BLaER1 treated with 17β-estradiol and CSF1 and Interleukin-3, amounts not matched to agents 10 nM and 100 nM (cell line): Measurements from ENCODE around the gene POLN.

Experiments
- H3K27ac ChIP-seq, 11 experiments: shearing (Covaris generic); formaldehyde crosslinking; 2 replicates each; pipeline ENCODE4 v1.8.1; 2022
- H3K27me3 ChIP-seq, 11 experiments: shearing (Covaris generic); formaldehyde crosslinking; 2 replicates each; pipeline ENCODE4 v1.8.1; 2022
- H3K36me3 ChIP-seq, 11 experiments: shearing (Covaris generic); formaldehyde crosslinking; 2 replicates each; pipeline ENCODE4 v1.8.1; 2022
- H3K4me1 ChIP-seq, 10 experiments: shearing (Covaris generic); formaldehyde crosslinking; 2 replicates each; pipeline ENCODE4 v1.8.1; 2022
- H3K4me2 ChIP-seq, 11 experiments: shearing (Covaris generic); formaldehyde crosslinking; 2 replicates each; pipeline ENCODE4 v1.8.1; 2022
- H3K4me3 ChIP-seq, 10 experiments: shearing (Covaris generic); formaldehyde crosslinking; 2 replicates each; pipeline ENCODE4 v1.8.1; 2022
- H3K9ac ChIP-seq, 11 experiments: shearing (Covaris generic); formaldehyde crosslinking; 2 replicates each; pipeline ENCODE4 v1.8.1; 2022
- H3K9me3 ChIP-seq, 11 experiments: shearing (Covaris generic); formaldehyde crosslinking; replicated peaks in 1 of 11; 2 replicates each; pipeline ENCODE4 v1.8.1; 2022
- H4K20me1 ChIP-seq, 11 experiments: shearing (Covaris generic); formaldehyde crosslinking; 2 replicates each; pipeline ENCODE4 v1.8.1; 2022
- Cebpa-rat ChIP-seq, 11 experiments: shearing (Covaris generic); IDR thresholded peaks; 2 replicates each; pipeline ENCODE4 v1.8.1; 2022

The POLN gene

DNA sequence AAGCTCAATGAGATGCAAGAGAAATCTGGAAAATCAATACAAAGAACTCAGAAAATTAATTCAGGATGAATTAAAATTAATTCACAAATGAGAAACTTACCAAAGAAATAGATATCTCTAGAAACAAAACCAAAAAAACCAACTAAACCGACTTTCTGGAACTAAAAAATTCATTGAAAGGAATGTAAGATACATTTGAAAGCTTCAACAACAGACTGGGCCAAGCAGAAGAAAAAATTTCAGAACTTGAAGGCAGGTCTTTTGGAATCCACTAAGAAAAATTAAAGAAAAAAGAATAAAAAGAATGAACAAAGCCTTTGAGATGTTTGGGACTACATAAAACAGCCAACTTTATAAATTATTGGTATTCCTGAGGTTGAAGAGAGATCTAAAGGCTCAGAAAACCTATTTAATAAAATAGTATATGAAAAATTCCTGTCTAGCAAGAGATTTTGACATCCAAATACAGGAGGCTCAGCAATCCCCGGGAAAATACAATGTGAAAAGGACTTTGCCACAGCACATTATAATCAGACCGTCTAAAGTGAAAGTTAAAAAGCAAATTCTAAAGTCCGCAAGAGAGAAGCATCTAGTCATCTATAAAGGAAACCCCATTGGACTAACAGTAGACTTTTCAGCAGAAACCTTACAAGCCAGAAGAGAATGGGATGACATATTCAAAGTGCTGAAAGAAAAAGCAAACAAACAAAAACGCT, 138.6 kb downstream of the POLN start:
- peaks cover 0 to 99% (median 0%) of the 10 kb centered on the region in 11 experiments; a peak in 8 of 22 replicates for H3K27me3 ChIP-seq
- H4K20me1 ChIP-seq, result peaks cover 0 to 8% (median 0%) of the 10 kb centered on the region in 11 experiments; a peak in 2 of 22 replicates
- peaks cover 0 to 6% (median 0%) of the 10 kb centered on the region in 11 experiments; a peak in 1 of 22 replicates for H3K36me3 ChIP-seq
- H3K9me3 ChIP-seq, result peaks cover 54 to 89% (median 69%) of the 10 kb centered on the region in 11 experiments
- H3K4me1 ChIP-seq, result peaks cover 0 to 6% (median 0%) of the 10 kb centered on the region in 10 experiments; a peak in 2 of 20 replicates
- H3K9ac ChIP-seq, result no peak overlapping the region
- H3K4me3 ChIP-seq, result peak overlapping the region in 4 of 10 experiments; percentile 2 to 38 (median 14); a peak in 3 of 20 replicates
- no peak for TF ChIP-seq Cebpa-rat (IDR thresholded peaks at IDR 0.05)
- no peak overlapping the region for H3K4me2 ChIP-seq
- H3K27ac ChIP-seq, result no peak overlapping the region

- Histone ChIP-seq H3K4me3 (peak overlapping the region; percentile 2 to 38 (median 18); a peak in 13 of 20 replicates), H4K20me1 (peaks cover 0 to 8% (median 0%) of the 10 kb centered on the region in 11 experiments; a peak in 2 of 22 replicates), H3K27me3 (peaks cover 0 to 99% (median 0%) of the 10 kb centered on the region in 11 experiments; a peak in 8 of 22 replicates), H3K9ac (no peak overlapping the region), H3K4me2 (no peak overlapping the region), H3K9me3 (peaks cover 63 to 90% (median 79%) of the 10 kb centered on the region in 11 experiments), H3K36me3 (peaks cover 0 to 6% (median 0%) of the 10 kb centered on the region in 11 experiments; a peak in 2 of 22 replicates), H3K27ac (no peak overlapping the region), H3K4me1 (peaks cover 0 to 6% (median 0%) of the 10 kb centered on the region in 10 experiments; a peak in 2 of 20 replicates)
- TF ChIP-seq Cebpa-rat (IDR thresholded peaks at IDR 0.05), result no peak
Measured at GRCh38 chr4:2102045-2102883, 139.7 kb downstream of the POLN start.

DNA sequence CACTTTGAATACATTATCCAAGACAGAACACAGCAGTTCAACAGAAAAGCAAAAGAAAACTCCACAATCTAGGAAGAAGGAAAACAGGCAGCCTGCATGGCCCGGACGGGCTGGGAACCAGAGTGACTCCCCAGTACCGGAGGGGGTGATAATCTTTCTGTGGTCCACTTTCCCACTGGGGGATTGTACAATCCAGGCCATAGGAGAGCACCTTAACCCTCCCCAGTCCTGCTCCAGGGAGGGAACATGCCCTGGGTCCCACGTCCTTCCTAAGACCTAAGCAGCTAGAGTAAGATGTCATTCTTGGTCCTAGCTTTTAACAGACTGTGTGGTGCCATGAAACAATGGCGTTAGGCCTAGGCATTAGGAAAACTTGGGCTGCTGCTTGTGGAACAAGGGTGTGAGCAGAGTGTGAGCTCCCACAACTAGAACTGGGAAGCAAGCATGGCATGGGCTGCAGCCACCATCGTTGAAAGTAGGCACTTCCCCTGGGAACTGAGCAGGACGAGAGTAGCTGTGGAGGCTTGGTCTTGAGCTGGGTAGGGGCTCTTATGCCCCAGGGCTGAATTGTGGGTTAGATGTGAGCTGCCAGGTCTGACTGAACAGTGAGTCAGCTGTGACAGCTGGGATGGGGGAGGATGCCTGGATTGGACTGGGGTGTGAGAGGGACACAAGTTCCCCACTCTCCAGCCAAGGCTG, 140.4 kb downstream of the POLN start:
- peaks cover 0 to 12% (median 0%) of the 10 kb centered on the region in 11 experiments; a peak in 2 of 22 replicates for H3K36me3 ChIP-seq
- H3K4me2 ChIP-seq, result no peak overlapping the region
- H3K27me3 ChIP-seq, result peaks cover 0 to 99% (median 0%) of the 10 kb centered on the region in 11 experiments; a peak in 8 of 22 replicates
- H3K9ac ChIP-seq, result no peak overlapping the region
- peaks cover 0 to 8% (median 0%) of the 10 kb centered on the region in 11 experiments; a peak in 1 of 22 replicates for H4K20me1 ChIP-seq
- TF ChIP-seq Cebpa-rat (IDR thresholded peaks at IDR 0.05), result no peak
- no peak overlapping the region for H3K27ac ChIP-seq
- H3K9me3 ChIP-seq, result peaks cover 71 to 98% (median 87%) of the 10 kb centered on the region in 11 experiments
- H3K4me1 ChIP-seq, result peaks cover 0 to 6% (median 0%) of the 10 kb centered on the region in 10 experiments; a peak in 2 of 20 replicates
- peak overlapping the region in 4 of 10 experiments; percentile 6 to 38 (median 14); a peak in 4 of 20 replicates for H3K4me3 ChIP-seq

DNA sequence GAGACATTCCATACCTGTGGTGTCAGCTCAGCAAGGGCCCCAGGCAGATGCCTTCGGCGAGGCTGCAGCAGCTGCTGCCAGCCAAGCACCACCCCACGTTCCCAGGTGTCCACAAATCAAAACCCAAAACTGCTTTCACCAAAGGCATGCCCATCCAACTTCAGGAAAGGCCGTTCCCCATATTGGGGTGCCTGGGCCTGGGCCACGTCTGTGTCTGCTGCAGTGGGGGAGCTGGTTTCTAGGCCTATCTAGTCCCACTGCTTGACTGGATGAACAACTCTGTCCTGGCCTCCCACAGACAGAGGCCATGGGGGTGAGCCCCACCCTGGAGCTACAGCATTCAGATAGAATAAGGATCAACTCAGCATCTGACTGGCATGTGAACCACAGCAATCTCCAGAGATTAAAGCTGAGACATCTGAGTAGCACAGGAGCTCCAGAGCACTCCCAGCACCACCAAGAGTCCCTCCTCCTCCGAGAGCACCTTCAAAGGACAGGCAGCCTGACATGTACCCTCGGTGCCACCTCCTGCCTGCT, 145.8 kb downstream of the POLN start:
- no peaks in the 10 kb centered on the region for H3K4me1 ChIP-seq
- H3K36me3 ChIP-seq, result peaks cover 0 to 10% (median 0%) of the 10 kb centered on the region in 11 experiments; a peak in 1 of 22 replicates
- H3K4me3 ChIP-seq, result no peak overlapping the region
- TF ChIP-seq Cebpa-rat (IDR thresholded peaks at IDR 0.05), result no peak
- no peak overlapping the region for H3K4me2 ChIP-seq
- peaks cover 35 to 60% (median 53%) of the 10 kb centered on the region in 11 experiments for H3K9me3 ChIP-seq
- no peak overlapping the region for H3K27ac ChIP-seq
- H4K20me1 ChIP-seq, result no peaks in the 10 kb centered on the region
- peaks cover 0 to 81% (median 0%) of the 10 kb centered on the region in 11 experiments; a peak in 6 of 22 replicates for H3K27me3 ChIP-seq
- no peak overlapping the region for H3K9ac ChIP-seq

DNA sequence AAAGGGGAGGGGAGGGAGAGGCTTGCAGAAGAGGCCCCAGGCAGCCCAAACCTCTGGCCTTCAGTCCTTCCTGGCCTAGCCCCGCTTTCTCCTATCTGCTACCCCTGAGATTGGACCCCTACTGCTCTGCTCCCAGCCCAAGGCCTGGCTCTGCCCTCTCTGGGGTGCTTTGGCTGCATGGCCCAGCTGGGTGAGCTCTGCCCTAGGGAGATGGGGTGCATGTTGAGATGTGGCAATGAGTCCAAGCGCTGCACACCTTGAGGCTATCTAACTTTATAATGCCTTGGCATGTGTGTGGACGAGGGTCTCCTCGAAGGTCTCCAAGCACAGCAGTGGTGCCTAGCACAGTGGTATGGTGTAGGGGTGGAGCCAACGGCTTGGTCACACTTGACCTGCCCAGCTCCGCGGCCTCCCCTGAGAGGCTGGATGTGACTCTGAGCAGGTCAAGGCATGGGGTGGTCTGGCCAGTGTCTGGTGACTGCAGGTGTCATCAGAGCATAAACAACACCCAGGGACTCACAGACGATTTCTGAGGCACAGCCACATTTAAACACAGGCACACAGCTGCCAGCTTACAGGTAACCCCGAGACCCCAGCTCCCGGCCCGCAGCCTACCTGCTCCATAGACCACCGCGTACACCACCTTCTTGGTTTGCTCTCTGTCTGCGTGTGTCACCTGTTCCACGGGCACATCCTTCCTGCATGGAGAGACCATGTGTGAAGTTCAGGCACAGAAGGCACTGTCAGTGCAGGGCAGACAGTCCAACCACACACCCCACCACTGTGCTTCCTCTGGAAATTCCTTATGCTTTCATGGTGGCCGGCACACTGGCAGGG, 146.5 kb downstream of the POLN start:
- Histone ChIP-seq H3K4me1 (no peaks in the 10 kb centered on the region), H3K27ac (no peak overlapping the region), H3K9me3 (peaks cover 28 to 53% (median 46%) of the 10 kb centered on the region in 11 experiments), H3K27me3 (peaks cover 0 to 81% (median 0%) of the 10 kb centered on the region in 11 experiments; a peak in 6 of 22 replicates), H3K4me2 (no peak overlapping the region), H3K36me3 (peaks cover 0 to 10% (median 0%) of the 10 kb centered on the region in 11 experiments; a peak in 1 of 22 replicates), H3K4me3 (no peak overlapping the region), H4K20me1 (no peaks in the 10 kb centered on the region), H3K9ac (no peak overlapping the region)
- no peak for TF ChIP-seq Cebpa-rat (IDR thresholded peaks at IDR 0.05)

DNA sequence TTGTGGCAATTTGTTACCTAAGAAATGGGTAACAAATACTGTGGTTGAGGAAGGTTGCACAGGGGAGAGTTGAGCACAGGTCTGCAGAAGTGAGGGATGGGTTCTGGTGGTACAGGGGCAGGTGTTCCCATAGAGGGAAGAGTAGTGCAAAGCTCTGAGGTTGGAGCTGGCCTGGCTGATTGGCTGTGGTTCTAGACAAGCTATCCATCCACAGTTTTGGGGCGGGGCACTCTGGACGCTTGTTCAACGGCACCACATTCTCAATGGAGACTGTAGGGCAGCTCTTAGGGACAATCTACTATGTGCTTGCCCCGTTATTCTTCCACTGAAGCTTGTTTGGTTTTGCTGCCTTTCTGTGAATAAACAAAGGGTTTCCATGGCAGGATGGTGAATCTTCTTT, 147.4 kb downstream of the POLN start:
- H3K36me3 ChIP-seq, result peaks cover 0 to 10% (median 0%) of the 10 kb centered on the region in 11 experiments; a peak in 1 of 22 replicates
- no peak overlapping the region for H3K27ac ChIP-seq
- H3K4me1 ChIP-seq, result no peaks in the 10 kb centered on the region
- peaks cover 0 to 81% (median 0%) of the 10 kb centered on the region in 11 experiments; a peak in 5 of 22 replicates for H3K27me3 ChIP-seq
- no peaks in the 10 kb centered on the region for H4K20me1 ChIP-seq
- H3K9ac ChIP-seq, result no peak overlapping the region
- peaks cover 24 to 45% (median 40%) of the 10 kb centered on the region in 11 experiments for H3K9me3 ChIP-seq
- no peak overlapping the region for H3K4me3 ChIP-seq
- TF ChIP-seq Cebpa-rat (IDR thresholded peaks at IDR 0.05), result no peak
- H3K4me2 ChIP-seq, result no peak overlapping the region

GRCh38 chr4:2093265-2093664, 148.7 kb downstream of the POLN start:
- Histone ChIP-seq H3K4me2 (no peak overlapping the region), H3K4me1 (no peaks in the 10 kb centered on the region), H3K9me3 (peaks cover 24 to 33% (median 31%) of the 10 kb centered on the region in 11 experiments), H3K36me3 (peaks cover 0 to 10% (median 0%) of the 10 kb centered on the region in 11 experiments; a peak in 1 of 22 replicates), H4K20me1 (no peaks in the 10 kb centered on the region), H3K4me3 (no peak overlapping the region), H3K27me3 (peaks cover 0 to 74% (median 0%) of the 10 kb centered on the region in 11 experiments; a peak in 4 of 22 replicates), H3K9ac (no peak overlapping the region), H3K27ac (no peak overlapping the region)
- no peak for TF ChIP-seq Cebpa-rat (IDR thresholded peaks at IDR 0.05)
